ENCODE results near the gene HLA-DQA2.

GRCh38 chr6:32716396-32716795 lies 24.8 kb upstream of the HLA-DQA2 start:
- TF ChIP-seq EZH2 (IDR thresholded peaks at IDR 0.05; ENCODE audit: low read depth, unreplicated experiment) (no peak), POLR2AphosphoS5 (IDR thresholded peaks at IDR 0.05; ENCODE audit: low read depth) (no peak), EZH2phosphoT487 (IDR thresholded peaks at IDR 0.05; ENCODE audit: unreplicated experiment) (no peak)
- TF ChIP-seq, protein P1, sequence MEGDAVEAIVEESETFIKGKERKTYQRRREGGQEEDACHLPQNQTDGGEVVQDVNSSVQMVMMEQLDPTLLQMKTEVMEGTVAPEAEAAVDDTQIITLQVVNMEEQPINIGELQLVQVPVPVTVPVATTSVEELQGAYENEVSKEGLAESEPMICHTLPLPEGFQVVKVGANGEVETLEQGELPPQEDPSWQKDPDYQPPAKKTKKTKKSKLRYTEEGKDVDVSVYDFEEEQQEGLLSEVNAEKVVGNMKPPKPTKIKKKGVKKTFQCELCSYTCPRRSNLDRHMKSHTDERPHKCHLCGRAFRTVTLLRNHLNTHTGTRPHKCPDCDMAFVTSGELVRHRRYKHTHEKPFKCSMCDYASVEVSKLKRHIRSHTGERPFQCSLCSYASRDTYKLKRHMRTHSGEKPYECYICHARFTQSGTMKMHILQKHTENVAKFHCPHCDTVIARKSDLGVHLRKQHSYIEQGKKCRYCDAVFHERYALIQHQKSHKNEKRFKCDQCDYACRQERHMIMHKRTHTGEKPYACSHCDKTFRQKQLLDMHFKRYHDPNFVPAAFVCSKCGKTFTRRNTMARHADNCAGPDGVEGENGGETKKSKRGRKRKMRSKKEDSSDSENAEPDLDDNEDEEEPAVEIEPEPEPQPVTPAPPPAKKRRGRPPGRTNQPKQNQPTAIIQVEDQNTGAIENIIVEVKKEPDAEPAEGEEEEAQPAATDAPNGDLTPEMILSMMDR (conservative IDR thresholded peaks at IDR 0.05; ENCODE audit: low read depth in 2 of 2): peak; percentile 11 to 38; a peak in 3 of 4 replicates

Measured in GM23338 (cell line).